Stimulated activated CD4-positive, alpha-beta T cell treated with anti-CD3 and anti-CD28 coated beads, Interleukin-12 subunit alpha, Interleukin-12 subunit beta, amount 100 ng/mL, for 4 hours (primary cell): Measurements from ENCODE around the gene EPM2A.

Source experiments
- DNase-seq: peaks from one replicate; pipeline ENCODE4 v3.0.0-alpha.2; 2020

The EPM2A gene

GRCh38 chr6:145588981-145589380 is 146.3 kb downstream of the EPM2A start:
- DNase-seq: no peak

DNA sequence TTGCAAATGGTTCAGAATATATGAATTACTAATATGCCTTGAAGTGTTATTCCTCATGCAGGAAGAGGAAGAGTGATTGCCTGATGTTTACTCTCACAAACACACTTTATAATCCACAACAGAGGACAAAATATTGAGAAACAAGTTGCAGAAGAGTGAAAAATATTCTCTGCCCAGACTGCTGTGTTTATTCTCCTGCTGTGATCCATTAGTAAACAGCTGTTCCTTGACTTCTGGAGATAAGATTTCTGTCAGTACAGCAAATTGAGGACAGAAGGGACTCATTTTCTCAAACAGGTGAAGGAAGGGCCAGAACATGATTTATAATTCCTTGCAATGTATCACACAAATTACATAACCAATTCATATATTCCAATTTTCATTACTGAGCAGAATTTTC is 148.0 kb downstream of the EPM2A start:
- no peak for DNase-seq

DNA sequence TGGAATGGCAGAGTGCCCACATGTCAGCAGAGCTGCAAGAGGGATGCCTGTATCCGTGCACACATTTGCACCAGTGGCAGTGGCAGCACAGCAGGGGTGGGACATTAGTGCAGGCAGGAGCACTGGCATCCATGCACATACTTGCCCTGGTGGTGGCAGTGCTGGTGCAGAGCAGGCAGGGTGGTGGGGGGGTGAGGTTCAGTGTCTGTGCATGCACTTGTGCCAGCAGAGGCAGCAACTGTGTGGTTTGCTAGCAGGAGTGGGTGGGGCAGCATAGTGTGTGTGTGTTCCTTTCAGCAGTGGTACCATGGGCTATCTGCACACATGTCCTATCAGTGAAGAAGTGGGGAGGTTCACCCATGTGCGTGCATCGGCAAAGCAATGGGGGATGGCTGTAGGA is 151.6 kb downstream of the EPM2A start:
- DNase-seq: no peak
